DOHH2 (cell line): Measurements from ENCODE around the gene RABGAP1.

ENCODE experiments used
- EZH2phosphoT487 ChIP-seq: fragments of 200-600 bp; sonication (generic); IDR thresholded peaks from 2 replicates; pipeline ENCODE4 v1.6.1; 2017; ENCODE audit warnings: borderline replicate concordance, mild to moderate bottlenecking, antibody characterized with exemption, low read length, moderate library complexity, mixed read lengths
- TF ChIP-seq, protein P1 (sequence below): fragments of 200-600 bp; sonication (generic); IDR thresholded peaks from one replicate; pipeline ENCODE4 v1.5.1; 2014; ENCODE audit warnings: antibody characterized with exemption, mild to moderate bottlenecking, low read depth, low read length; ENCODE audit not compliant: poor library complexity, severe bottlenecking

DNA sequence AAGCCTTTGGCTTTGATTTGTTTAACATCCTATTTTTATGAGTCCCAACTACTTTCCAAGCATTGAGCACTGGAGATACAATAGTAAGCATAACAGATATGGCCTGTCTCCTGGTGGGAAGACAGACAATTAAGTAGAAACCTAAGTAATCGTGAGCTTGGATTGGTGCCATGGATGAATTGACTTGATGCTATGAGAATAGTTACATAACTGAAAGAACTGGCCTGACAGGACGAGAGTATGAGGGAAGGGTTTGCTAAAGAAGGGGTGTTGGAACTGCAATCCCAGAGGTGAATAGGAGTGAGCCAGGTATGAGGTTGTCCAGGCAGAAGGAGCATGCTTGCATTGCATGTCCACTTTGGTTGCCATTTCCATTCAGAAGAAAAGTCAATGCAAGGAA is 145.1 kb downstream of the RABGAP1 start:
- TF ChIP-seq, protein P1, sequence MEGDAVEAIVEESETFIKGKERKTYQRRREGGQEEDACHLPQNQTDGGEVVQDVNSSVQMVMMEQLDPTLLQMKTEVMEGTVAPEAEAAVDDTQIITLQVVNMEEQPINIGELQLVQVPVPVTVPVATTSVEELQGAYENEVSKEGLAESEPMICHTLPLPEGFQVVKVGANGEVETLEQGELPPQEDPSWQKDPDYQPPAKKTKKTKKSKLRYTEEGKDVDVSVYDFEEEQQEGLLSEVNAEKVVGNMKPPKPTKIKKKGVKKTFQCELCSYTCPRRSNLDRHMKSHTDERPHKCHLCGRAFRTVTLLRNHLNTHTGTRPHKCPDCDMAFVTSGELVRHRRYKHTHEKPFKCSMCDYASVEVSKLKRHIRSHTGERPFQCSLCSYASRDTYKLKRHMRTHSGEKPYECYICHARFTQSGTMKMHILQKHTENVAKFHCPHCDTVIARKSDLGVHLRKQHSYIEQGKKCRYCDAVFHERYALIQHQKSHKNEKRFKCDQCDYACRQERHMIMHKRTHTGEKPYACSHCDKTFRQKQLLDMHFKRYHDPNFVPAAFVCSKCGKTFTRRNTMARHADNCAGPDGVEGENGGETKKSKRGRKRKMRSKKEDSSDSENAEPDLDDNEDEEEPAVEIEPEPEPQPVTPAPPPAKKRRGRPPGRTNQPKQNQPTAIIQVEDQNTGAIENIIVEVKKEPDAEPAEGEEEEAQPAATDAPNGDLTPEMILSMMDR, result no peak
- no peak for TF ChIP-seq EZH2phosphoT487
